ENCODE data around the gene WNT9A.
"Not testable (repeated sequence)": the region's sequence is repeated elsewhere in the genome, so short reads cannot be mapped to it uniquely, and the experiment has no call there.

The WNT9A gene

DNA sequence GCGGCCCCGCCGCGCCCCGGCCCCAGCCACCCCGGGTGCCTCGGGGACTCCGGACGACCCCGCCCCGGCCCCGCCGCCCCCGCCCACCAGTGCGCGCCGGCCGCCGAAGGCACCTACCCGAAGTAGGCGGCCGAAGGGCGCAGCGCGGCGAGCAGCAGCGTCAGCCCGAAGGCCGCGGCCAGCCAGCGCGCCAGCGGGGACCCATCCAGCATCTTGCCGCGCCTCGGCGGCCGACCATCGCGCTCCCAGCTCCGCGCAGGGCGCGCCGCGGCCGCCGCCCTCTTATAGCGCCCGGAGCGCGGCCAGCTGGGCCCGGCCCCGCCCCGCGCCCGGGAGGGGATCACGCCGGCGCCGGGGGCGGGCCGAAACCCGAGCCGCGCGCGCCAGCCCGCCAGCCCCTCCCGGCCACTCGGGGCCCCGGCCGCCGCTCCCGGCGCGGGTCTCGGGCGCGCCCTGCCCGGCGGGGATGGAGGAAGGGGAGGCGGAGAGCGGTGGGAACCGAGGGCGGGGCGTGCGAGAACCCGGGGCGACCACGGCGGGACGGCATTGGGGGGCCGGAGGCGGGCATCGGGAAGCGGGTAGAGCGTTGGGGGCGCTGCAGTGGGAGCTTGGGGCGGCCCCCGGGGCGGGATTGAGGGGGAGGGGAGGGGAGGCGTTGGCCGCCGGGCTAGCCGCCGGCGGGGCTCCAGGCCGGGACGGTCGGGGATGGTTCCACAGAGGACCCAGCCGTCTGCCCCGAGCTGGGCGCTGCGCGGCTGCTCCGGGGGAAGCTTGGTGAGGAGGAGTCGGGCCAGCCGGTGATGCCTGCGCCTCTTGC is at the start of gene WNT9A:
Gene WNT9A, minus strand, starts transcription at position 257 of the 817 bp plus-strand sequence. Its CDS starts 45 bp downstream, at position 212.
- peak; percentile 30 to 80 for DNase-seq

DNA sequence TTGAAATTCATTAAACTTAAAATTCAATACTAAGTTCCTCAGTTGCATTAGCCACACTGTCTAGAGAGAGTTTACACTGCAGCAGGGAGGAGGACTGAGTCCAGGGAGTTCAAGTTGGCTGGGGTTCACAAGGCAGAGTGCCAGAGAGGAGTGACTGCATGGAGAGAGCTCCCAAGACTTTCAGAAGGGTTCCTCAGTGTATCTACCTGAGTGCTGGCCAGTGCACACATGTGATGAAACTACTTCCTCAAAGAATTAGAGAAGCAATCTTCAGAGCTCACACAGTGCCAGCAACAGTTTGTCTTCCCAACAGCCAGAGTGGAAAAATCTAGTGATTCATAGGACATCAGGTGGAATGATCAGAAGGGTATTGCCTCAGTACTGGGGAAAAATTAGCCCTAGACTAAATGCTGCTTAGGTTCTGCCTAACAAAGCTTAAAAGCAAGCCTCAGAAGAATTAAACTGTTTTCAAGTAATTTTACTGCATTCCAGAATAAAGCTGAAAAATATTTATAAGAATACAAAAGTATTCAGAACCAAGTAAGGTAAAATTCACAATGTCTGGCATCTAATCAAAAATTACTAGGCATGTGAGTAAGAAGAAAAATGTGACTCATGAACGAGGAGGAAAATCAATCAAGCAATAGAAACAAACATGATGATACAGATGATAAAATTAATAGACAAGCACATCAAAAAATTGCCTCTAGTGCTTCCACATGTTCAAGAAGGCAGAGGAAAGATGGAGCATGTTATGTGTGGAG is 48.6 kb upstream of the WNT9A start:
- DNase-seq = no peak

GRCh38 chr1:227994632-227995300 is 47.0 kb upstream of the WNT9A start:
- DNase-seq = no peak

DNA sequence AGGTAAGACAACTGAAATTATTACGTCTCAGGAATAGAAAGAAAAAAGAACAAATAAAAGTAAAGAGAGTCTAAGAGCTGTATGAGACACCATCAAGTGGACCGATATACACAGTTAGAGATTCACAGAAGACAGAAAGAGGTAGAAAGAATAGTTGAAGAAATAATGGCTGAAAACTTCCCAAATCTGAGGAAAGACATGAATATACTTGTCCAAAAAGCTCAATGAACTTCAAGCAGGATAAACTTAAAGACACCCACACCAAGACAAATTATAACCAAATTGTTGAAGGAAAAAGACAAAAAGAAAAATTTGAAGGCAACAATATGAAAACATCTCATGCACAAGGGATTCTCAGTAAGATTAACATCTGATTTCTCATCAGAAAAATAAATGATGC is 39.4 kb upstream of the WNT9A start:
- DNase-seq = no peak

- DNase-seq = not testable (repeated sequence)
Measured at GRCh38 chr1:227975583-227976283, 28.0 kb upstream of the WNT9A start.

DNA sequence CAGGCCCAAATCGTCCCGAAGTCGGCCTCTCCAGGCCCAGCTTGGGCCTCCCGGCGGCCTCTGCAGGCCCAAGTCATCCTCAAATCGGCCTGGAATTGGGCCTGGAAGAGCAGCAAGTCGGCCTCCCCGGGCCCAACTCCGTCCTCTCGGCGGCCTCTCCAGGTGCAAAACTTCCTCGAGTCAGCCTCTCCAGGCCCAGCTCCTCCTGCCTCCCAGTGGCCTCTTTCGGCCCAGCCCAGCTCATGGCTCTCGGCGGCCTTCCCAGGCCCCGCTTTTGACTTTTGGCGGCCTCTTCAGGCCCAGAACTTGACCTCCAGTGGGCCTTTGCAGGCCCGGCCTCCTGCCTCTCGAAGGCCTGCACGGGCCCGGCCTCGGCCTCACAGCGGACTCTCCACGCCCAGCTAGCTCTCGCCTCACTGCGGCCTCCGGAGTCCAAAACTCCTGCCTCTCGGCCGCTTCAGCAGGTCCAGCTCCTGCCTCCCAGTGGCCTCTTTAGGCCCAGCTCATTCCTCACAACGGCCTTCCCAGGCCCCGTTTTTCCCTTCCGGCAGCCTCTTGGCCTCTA is 26.1 kb upstream of the WNT9A start:
- not testable (repeated sequence) for DNase-seq

DNA sequence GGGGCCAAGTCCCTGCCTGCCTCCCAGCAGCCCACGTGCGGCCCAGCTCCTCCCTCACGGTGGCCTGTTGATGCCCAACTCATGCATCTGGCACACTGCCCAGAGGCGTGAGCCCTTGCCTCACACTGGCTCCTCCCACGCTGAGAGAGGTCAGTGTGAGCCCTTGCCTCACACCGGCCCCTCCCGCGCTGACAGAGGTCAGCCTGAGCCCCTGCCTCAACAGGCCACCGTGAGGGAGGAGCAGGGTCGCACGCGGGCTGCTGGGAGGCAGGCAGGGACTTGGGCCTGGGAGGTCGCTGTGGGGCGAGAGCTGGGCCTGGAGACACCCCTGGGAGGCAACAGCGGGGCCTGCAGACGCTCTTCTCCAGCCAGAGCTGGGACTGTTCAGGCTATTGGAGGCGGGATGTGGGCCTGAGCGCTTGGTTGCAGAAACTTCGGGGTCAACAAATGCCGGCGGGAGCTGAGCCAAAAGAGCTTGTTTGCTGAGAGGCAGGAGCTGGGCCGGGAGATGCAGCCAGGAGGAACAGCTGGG is 25.2 kb upstream of the WNT9A start:
- DNase-seq = not testable (repeated sequence)

DNA sequence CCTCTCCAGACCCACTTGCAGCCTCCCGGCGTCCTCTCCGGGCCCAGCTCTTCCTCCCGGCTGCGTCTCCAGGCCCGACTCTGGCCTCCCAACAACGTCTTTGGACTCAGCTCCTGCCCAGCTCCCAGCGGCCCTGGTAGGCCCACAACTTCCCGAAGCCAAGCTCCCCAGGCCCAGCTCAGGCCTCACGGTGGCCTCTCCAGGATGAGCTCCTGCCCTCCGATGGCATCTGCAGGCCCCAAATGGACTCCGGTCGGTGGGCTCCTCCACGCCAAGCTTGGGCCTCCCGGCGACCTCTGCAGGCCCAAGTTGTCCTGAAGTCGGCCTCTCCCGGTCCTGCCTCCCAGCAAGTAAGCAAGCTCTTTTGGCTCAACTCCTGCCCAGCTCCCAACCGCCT is 24.5 kb upstream of the WNT9A start:
- DNase-seq = not testable (repeated sequence)

DNA sequence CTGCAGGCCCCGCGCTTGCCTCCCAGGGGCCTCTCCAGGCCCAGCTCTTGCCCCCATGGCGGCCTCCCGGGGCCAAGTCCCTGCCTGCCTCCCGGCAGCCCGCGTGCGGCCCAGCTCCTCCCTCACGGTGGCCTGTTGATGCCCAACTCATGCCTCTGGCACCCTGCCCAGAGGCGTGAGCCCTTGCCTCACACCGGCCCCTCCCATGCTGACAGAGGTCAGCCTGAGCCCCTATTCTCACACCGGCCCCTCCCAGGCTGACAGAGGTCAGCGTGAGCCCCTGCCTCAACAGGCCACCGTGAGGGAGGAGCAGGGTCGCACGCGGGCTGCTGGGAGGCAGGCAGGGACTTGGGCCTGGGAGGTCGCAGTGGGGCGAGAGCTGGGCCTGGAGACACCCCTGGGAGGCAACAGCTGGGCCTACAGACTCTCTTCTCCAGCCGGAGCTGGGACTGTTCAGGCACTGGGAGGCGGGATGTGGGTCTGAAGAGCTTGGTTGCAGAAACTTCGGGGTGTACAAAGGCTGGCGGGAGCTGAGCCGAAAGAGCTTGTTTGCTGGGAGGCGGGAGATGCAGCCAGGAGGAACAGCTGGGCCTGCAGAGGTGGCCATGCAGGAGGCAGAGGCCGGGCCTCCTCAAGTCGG is 24.0 kb upstream of the WNT9A start:
- DNase-seq = not testable (repeated sequence)

DNA sequence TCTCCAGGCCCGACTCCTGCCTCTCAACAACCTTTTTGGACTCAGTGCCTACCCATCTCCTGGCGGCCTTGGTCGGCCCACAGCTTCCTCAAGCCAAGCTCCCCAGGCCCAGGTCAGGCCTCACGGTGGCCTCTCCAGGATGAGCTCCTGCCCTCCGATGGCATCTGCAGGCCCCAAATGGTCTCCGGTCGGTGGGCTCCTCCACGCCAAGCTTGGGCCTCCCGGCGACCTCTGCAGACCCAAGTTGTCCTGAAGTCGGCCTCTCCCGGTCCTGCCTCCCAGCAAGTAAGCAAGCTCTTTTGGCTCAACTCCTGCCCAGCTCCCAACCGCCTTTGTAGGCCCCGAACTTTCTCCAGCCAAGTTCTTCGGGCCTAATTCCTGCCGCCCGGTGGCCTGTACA is 23.5 kb upstream of the WNT9A start:
- not testable (repeated sequence) for DNase-seq

DNA sequence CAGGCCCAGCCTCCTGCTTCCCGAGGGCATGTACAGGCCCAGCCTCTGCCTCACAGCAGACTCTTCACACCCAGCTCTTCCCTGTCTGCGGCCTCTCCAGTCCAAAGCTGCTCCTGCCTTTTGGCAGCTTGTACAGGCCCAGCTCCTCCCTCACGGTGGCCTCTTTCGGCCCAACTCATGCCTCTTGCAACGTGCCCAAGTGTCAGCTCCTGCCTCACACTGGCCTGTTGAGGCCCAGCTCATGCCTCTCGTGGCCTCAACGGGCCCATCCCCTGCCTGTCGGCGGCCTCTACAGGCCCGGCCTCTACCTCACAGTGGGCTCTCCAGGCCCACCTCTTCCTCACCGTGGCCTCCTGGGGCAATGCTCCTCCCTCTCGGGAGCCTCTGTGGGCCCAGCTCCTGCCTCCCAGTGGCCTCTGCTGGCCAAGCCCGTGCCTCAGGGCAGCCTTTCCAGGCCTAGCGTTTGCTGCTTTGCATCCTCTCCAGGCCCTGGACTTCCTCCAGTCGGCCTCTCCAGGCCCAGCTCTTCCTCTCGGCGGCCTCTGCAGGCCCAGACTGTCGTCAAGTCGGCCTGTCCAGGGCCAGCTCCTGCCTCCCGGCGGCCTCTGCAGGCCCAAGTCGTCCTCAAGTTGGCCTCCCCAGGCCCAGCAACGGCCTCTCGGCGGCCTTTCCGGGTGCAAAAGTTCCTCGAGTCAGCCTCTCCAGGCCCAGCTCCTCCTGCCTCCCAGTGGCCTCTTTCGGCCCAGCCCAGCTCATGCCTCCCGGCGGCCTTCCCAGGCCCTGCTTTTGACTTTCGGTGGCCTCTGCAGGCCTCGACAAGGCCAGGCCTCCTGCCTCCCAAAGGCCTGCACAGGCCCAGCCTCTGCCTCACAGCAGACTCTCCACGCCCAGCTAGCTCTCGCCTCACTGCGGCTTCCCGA is 22.6 kb upstream of the WNT9A start:
- DNase-seq = not testable (repeated sequence)

- DNase-seq = not testable (repeated sequence)
Measured at GRCh38 chr1:227967815-227968214, 20.1 kb upstream of the WNT9A start.

- not testable (repeated sequence) for DNase-seq
Measured at GRCh38 chr1:227966733-227967132, 19.0 kb upstream of the WNT9A start.

DNA sequence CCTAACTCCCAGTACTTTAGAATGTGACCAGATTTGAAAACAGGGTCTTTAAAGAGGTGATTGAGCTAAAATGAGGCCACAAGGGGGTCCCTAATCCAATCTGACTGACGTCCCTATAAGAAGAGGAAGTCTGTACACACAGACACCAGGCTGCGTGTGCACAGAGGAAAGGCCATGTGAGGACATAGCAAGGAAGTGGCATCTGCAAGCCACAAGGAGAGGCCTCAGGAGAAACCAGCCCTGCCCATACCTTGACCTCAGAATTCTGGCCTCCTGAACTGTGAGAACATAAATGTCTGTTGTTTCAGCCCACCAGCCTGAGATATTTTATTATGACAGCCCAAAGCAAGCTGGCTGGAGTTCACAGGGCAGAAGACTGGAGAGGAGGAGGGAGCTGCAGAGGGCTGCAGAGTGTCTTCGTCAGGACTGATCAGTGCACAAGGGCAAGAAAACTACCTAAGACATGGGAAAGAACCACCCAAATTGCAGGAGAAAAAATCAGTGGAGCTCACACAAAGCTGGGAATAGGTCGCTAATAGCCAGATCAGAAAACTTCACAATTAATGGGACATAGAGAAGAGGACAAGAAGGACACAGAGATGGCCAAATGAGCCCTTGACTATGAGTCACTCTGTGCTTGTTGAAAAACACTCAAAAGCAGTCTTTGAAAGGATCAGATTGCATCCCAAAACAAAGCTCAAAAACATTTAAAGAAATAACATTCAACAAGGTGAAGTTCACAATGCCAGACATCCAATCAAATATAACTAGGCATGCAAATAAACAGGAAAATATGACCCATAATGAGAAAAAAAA is 14.1 kb upstream of the WNT9A start:
- DNase-seq = no peak

DNA sequence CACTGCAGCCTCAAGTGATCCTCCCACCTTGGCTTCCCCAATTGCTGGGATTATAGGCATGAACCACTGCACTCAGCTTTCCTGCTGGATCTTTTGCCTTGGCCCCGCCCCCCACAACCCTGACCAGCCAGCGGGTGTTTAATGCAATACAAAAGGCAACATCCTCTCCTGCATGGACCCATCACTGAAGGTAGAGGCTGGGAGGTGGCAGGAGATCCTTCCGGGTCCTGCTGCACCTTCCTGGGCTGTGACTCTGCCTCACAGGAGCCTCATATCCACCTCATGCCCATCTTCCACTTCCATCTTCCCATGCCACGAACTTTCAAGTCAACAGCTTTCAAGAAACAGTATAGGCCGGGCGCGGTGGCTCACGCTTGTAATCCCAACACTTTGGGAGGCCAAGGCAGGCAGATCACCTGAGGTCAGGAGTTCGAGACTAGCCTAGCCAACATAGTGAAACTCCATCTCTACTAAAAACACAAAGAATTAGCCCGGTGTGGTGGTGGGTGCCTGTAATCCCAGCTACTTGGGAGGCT is 11.7 kb upstream of the WNT9A start:
- DNase-seq = no peak

DNA sequence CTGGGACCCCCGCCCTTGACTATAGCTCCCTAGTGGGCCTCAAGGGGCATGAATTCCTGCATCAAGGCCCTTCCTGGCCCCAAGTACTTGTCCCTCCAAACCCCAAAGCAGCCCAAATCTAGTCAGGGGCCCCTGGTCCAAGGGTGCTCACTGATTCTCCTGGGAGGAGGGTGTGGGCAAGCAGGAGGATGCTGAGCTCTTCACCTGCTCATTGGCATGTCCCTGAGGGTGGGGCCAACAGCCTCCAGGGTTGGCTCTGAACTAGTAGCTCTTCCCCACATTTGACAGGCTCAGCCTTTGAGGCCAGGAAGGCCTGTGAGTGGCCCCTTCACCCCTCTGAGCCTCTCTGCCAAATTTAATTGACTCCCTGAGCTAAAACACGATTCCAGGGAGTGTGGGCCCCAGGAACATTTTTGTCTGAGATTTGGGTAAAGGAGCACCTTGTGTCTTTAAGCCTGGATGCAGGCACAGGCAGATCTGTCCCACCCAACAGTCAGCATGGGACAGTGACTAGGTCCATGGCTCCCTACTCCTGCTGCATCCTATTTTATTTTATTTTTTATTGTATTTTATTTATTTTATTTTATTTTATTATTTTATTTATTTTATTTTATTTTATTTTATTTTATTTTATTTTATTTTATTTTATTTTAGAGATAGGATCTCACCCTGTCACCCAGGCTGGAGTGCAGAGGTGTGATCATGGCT is 11.0 kb upstream of the WNT9A start:
- no peak for DNase-seq

DNA sequence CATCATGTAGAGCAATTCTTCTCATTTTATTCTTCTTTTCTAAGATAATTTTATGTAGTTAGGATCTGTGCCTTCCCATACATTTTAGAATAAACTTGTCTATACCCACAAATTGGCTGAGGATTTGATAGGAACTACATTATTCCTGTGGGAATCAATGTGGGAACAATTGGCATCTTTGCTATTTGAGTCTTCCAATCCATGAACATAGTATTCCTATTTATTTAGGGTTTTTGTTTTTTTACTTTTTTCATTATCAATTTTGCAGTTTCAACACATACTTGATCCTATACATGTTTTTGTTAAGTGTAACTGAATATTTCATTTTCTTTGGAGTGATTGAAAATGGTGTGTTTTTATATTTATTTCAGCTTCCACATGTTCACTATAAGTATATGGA is 8.1 kb upstream of the WNT9A start:
- DNase-seq = no peak

DNA sequence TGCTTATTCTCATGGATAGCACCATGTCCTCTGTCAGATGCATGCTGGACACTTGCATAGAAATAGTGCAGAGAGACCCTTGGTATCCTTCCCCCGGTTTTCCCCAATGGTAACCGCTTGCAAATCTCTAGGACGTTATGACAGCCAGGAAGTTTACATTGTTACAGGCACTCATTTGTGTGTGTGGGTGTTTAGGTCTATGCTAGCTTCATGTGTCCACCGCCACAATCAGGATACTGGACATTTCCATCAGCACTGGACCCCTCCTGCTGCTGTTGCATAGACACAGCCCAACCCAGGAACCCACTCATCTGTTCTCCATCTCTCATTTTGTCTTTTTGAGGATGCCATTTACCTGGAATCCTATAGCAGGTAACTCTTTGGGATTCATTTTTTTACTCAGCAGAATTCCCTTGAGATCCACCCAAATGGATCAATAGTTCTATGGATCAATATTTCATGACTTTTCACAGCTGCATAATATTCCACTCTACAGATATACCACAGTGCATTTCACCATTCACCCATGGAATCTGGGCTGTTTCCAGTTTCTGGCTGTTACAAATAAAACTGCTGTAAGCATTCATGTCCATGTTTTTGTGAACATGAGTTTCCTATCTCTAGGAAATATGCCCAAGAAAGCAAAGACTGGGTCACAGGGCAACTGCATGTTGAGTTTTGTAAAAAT is 6.6 kb upstream of the WNT9A start:
- no peak for DNase-seq

Data from NCI-H1930 (cell line).